Stimulated activated CD8-positive, alpha-beta memory T cell treated with anti-CD3 and anti-CD28 coated beads, Interleukin-4, amount 100 ng/mL, for 24 hours (primary cell): ENCODE measurements around the gene HOXB4.
"Not testable (repeated sequence)": the region's sequence is repeated elsewhere in the genome, so short reads cannot be mapped to it uniquely, and the experiment has no call there.

Source experiments
- DNase-seq: peaks from one replicate; pipeline ENCODE4 v3.0.0-alpha.2; 2020; ENCODE audit warnings: low read depth

Gene HOXB4

DNA sequence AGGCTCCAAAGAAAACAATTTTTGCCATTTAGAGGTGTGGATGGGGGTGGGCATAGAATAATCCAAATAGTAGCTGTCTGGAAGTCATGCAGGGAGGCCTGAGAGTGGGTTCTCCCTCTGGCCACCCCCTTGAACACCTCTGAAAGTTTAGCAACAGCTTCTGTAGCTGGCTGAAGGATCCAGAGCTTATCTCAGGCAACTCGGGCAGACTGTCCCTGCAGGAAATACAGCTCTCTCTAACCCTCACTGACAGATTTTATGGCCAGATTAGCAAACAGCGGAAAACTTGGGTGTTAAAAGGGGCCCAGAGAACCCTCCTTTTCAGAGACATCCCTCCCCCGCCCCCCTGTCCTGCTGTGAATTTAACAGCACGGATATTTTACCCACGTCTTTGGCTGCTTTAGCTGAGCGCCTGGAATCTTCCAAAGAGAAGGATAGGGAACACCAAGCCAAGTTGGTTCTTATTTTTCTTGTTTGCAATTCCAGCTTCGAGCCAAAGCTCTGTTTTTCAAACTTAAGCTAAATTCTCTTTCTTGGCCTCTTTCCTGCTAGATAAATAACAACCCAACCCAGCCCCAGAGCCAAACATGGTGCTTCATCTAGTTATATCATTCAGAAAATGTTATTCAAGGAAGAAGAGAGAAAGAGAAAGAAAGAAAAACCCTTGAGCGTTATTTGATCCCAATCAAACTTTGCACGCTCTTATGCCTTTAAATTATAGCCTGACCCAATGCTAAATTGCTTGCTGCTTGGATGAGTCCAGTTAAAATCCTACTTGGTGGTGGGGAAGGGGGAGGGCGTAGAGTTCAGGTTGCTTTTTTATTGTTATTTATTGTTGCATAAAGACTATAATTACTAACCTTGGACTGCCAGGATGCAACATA is 31.0 kb downstream of the HOXB4 start:
- DNase-seq: no peak

- no peak for DNase-seq
These were observed 31.8 kb downstream of the HOXB4 start for GRCh38 chr17:48546137-48546923.

DNA sequence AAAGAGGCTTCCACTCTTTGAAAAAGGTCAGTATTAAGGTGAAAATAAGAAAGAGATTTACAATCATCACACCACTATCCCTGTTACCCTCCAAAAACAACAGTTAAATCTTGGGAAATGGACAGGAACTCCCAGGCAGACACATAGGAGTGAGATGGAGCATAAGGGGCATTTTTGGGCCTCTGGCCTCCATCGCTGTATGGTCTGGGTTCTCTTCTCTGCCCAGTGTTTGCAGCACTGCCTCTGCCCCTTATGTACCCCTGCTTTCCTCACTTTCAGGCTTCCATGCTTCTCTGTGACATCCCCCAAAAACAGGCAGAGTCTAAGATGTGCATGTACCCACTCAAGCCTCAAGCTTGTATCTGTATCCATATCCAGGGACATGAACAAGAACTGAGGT is 32.6 kb downstream of the HOXB4 start:
- DNase-seq: no peak

GRCh38 chr17:48545022-48545375 is 33.2 kb downstream of the HOXB4 start, which contains the start of gene HOXB2:
Gene HOXB2 (minus strand): TSS chr17:48545109. CDS start chr17:48544911, 198 bp downstream.
- no peak for DNase-seq

DNA sequence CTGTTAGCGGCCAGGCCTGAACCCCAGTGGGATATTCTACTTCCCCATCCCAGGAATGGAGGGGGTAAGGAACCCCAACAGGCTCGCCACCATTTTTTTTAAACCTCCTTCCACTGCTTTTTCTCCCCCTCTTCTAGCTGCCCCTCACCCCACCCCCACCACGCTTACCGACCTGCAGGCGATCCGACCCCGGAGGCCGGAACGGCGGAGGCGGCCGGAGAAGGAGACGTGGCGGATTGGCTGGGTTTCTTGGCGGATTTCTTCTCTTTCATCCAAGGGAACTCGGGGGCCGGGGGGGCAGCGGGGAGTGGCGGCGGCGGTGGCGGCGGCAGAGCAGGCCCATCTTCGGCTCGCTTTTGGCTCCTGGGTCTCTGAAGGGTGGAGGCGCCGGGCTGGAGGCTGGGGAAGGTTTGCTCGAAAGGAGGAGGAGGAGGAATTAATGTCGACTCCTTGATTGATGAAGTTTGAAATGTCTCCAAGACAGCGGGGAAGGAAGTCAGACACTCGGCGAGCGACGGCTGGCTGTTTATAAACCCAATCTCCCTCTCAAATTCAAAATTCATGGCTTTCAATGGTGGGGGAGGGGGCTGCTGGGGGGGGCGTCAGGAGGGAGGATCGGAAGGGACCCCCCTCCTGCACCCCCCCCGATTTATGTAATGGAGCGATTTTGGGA is 33.7 kb downstream of the HOXB4 start:
- DNase-seq: peak; percentile 15

- DNase-seq: peak; percentile 23
These were observed 34.2 kb downstream of the HOXB4 start for GRCh38 chr17:48543854-48544348.

GRCh38 chr17:48543107-48543853 is 34.9 kb downstream of the HOXB4 start:
- DNase-seq: peak; percentile 37

- DNase-seq: no peak
These were observed 35.4 kb downstream of the HOXB4 start for GRCh38 chr17:48542698-48543106.

- DNase-seq: no peak
These were observed 36.0 kb downstream of the HOXB4 start for GRCh38 chr17:48542114-48542656.

DNA sequence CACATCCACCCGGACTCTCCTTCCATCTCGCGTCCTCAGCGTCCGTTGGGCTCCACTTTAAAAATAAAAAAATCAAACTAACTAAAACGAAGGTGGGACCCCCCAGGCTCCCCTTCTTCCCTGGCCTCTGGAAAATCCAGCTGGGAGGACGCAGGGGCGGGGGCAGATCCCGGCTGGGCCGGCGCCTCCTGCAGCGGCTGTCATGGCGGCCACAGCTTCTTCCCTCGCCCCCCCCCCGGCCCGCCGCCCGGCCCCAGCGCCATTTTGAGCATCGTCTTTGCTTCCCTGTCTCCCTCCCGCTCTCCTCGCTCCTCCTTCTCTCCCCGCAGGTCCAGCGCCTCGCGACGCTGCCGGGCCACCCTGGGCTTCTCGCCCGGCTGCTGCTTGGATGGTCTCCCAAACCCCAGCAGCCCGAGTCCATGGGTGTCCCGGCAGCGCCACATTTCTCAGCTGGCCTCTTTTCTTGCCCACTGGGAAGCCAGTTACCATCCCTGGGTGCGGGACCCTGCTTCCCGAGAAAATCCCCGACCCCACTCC is 36.5 kb downstream of the HOXB4 start:
- DNase-seq: peak; percentile 7

GRCh38 chr17:48541036-48541576 is 37.0 kb downstream of the HOXB4 start:
- DNase-seq: no peak

DNA sequence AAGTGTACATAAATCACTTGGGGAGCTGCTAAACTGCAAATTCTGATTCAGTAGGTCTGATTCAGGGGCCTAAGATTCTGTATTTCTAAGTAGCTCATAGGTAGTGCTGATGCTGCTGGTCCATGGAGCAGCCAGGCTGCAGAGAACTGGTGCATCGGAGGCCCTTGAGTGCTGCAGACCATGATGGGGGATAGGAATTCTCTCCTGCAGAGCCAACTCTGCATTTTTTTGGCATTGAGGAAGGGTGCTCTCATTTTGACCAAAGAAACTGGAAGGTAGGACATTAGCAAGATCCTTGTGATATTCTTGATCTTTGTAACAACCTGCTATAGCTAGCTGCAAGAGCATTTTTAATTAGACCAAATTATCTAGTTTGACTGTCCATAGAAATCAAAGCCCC is 37.9 kb downstream of the HOXB4 start:
- DNase-seq: no peak

GRCh38 chr17:48539177-48539576 is 39.0 kb downstream of the HOXB4 start:
- DNase-seq: no peak

DNA sequence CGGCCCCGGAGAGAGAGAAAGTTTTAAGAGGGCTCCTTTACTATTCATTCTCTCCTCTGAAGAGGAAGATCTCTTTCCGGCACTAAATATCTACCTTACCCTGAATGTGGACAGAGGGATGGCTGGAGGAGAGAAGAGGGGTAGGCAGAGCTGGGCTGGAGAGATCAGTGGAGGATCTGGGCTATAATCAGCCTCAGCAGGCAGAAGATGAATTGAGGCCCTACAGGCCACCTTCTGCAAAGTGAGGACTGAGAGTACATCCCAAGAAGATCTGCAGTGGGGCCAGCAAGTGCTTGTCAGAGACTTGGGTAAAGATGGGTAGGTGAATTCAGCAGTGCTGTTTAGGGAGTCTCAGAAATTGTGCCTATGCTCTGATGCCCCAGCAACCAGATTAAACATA is 40.8 kb downstream of the HOXB4 start:
- DNase-seq: no peak

DNA sequence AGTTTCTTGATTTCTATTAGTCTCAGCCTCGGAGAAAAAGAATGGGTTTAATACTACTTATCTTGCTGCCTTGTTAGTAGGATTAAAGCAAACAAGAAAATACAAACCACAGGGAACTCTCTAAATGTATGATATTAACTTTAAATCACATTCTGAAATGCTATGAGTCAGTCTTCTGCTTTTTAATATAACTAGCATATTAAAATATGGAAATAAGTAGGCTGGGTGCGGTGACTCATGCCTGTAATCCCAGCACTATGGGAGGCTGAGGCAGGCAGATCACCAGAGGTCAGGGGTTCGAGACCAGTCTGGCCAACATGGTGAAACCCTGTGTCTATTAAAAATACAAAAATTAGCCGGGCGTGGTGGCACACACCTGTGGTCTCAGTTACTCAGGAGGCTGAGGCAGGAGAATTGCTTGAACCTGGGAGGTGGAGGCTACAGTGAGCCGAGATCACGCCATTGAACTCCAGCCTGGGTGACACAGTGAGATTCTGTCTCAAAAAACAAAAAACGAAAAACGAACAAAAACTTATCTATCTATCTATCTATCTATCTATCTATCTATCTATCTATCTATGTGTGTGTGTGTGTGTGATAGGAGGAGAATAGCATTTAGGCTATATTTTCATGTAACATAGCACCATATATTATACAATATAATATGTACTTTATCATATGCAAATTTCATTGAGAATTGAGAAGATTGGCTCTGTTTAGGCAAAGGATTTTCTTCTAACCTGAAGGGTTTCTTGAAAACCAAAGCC is 42.2 kb downstream of the HOXB4 start:
- DNase-seq: not testable (repeated sequence)

DNA sequence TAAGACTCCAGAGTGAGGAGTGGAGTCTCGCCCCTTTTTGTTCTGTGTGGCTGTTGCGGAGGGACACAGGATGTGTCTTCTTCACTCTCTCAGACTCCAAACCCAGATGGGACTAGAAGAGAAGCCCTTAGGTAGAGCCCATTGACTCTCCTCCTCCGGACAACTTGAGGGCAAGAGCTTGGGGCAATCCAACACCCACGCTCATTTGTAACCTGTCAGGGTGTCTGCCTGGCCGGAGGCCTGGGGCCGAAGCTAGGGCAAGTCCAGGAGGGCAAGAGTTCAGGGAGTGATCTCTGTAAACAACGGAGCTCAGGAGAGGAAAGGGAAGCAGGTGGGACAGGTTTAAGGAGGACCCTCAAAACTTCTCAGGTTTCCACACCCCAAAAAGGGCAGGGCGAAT is 45.9 kb downstream of the HOXB4 start:
- no peak for DNase-seq

DNA sequence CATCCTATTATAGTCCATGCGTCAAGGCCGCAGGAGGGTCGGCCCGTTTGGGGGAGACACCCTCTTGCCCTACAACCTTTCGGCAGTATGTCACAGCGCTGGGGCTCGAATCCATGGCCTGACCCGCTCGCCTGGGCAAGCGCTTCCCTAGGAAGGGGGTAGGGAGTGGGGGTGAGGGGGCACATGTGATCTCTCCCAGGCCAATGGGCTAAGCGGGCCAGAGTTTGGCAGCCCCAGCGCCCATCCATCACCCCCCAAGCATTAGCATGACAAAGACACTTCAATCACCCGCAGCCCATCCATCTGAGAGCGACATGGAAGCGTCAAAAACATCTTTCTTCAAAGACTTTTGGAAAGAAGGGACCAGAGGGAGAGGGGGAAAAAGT is 47.3 kb downstream of the HOXB4 start, which contains the start of gene HOXB1:
HOXB1 (minus strand) TSS at position 125 of the 386 bp plus-strand sequence; CDS start at position 18, 107 bp downstream.
- DNase-seq: no peak

GRCh38 chr17:48530208-48530886 is 47.8 kb downstream of the HOXB4 start:
- no peak for DNase-seq

GRCh38 chr17:48529683-48530009 is 48.5 kb downstream of the HOXB4 start:
- DNase-seq: no peak
